SK-N-SH (cell line): ENCODE data around the gene DOK7. TPM values are rescaled to one million over a fixed set of nuclear protein-coding genes. Genes with fewer than 3 reads are reported as not detected.

Experiments
- CTCF ChIA-PET: fragments of 300-600, 350-600 bp; formaldehyde crosslinking; extraction: SDS; loops from one replicate; lab custom pipeline; 2021; lab: Yijun Ruan, JAX
- POLR2A ChIA-PET: fragments of 350-600 bp; sonication (Branson Sonifier 250); formaldehyde crosslinking; extraction: SDS; loops from one replicate; lab custom pipeline; 2020; ENCODE audit warnings: antibody characterized with exemption, inconsistent platforms; lab: Yijun Ruan, JAX
- DNase-seq: peaks from one replicate; pipeline ENCODE4 v3.0.0; 2012
- H2AFZ ChIP-seq: fragments of 200-600 bp; sonication (generic); 2 replicates; pipeline ENCODE4 v1.8.1; 2016; ENCODE audit warnings: antibody characterized with exemption, mild to moderate bottlenecking, low read depth
- H3F3A ChIP-seq: fragments of 200-600 bp; sonication (generic); replicated peaks from 2 replicates; pipeline ENCODE3; 2016; ENCODE audit warnings: antibody characterized with exemption, mild to moderate bottlenecking; ENCODE audit not compliant: insufficient read depth
- H3K27ac ChIP-seq, 2 experiments: fragments of 200-500 bp in 1 of 2; fragments of 200-600 bp in 1 of 2; sonication (Bioruptor generic) in 1 of 2; sonication (generic), shearing (Covaris generic) in 1 of 2; 2 replicates each; pipeline versions ENCODE4 v1.5.1 to v1.6.1; 2014 to 2016; ENCODE audit warnings: low read depth in 2 of 2, inconsistent platforms in 1 of 2, low read length in 1 of 2, mild to moderate bottlenecking in 1 of 2, mixed read lengths in 1 of 2
- H3K27me3 ChIP-seq: fragments of 200-600 bp; sonication (generic), shearing (Covaris generic); 2 replicates; pipeline ENCODE4 v1.6.1; 2016; ENCODE audit warnings: mixed run types; ENCODE audit not compliant: insufficient read depth
- H3K36me3 ChIP-seq, 2 experiments: fragments of 200-500 bp in 1 of 2; fragments of 200-600 bp in 1 of 2; sonication (Bioruptor generic) in 1 of 2; sonication (generic) in 1 of 2; replicated peaks in 1 of 2; 2 replicates each; pipeline versions ENCODE3 to v1.5.1; 2014 to 2016; ENCODE audit warnings: low read length in 1 of 2, mild to moderate bottlenecking in 1 of 2; ENCODE audit not compliant: insufficient read depth in 2 of 2, control insufficient read depth in 1 of 2
- H3K4me1 ChIP-seq, 2 experiments: fragments of 200-500 bp in 1 of 2; fragments of 200-600 bp in 1 of 2; sonication (Bioruptor generic) in 1 of 2; sonication (generic), shearing (Covaris generic) in 1 of 2; 2 replicates each; pipeline versions ENCODE4 v1.5.1 to v1.6.1; 2014 to 2016; ENCODE audit warnings: low read depth in 1 of 2, low read length in 1 of 2, mixed run types in 1 of 2; ENCODE audit not compliant: insufficient read depth in 2 of 2, control insufficient read depth in 1 of 2
- H3K4me2 ChIP-seq: fragments of 200-600 bp; sonication (generic), shearing (Covaris generic); 2 replicates; pipeline ENCODE4 v1.6.1; 2017; ENCODE audit warnings: mixed run types
- H3K4me3 ChIP-seq, 2 experiments: fragments of 200-500 bp in 1 of 2; fragments of 200-600 bp in 1 of 2; sonication (Bioruptor generic) in 1 of 2; sonication (generic), shearing (Covaris generic) in 1 of 2; 2 replicates each; pipeline versions ENCODE4 v1.5.1 to v1.8.1; 2014 to 2016; ENCODE audit warnings: low read depth in 2 of 2, inconsistent platforms in 1 of 2, low read length in 1 of 2, mild to moderate bottlenecking in 1 of 2, mixed read lengths in 1 of 2, moderate library complexity in 1 of 2
- H3K79me2 ChIP-seq: fragments of 200-600 bp; sonication (generic); 2 replicates; pipeline ENCODE4 v1.8.1; 2017; ENCODE audit warnings: mild to moderate bottlenecking; ENCODE audit not compliant: insufficient read depth
- H3K9ac ChIP-seq: fragments of 200-600 bp; sonication (generic); 2 replicates; pipeline ENCODE4 v1.6.1; 2017; ENCODE audit warnings: mixed run types
- H3K9me2 ChIP-seq: fragments of 200-600 bp; sonication (generic); 2 replicates; pipeline ENCODE4 v1.6.1; 2017; ENCODE audit warnings: mixed run types
- H3K9me3 ChIP-seq: fragments of 200-600 bp; sonication (generic); 2 replicates; pipeline ENCODE4 v1.6.1; 2017; ENCODE audit warnings: mixed run types, mild to moderate bottlenecking, moderate library complexity
- H4K20me1 ChIP-seq: fragments of 200-600 bp; sonication (generic); 2 replicates; pipeline ENCODE4 v1.6.1; 2017; ENCODE audit warnings: mild to moderate bottlenecking, mixed run types; ENCODE audit not compliant: insufficient read depth
- ELF1 ChIP-seq: IDR thresholded peaks from 2 replicates; pipeline ENCODE4 v1.4.0; 2012
- EP300 ChIP-seq, 2 experiments: IDR thresholded peaks; 2 replicates each; pipeline versions ENCODE4 v1.4.0 to v1.6.1; 2012; ENCODE audit warnings: borderline replicate concordance in 1 of 2, low read depth in 1 of 2, low read length in 1 of 2
- FOSL2 ChIP-seq: IDR thresholded peaks from 2 replicates; pipeline ENCODE4 v1.4.0; 2012; ENCODE audit warnings: low read depth, mild to moderate bottlenecking, moderate library complexity, borderline replicate concordance
- MEF2A ChIP-seq: IDR thresholded peaks from 2 replicates; pipeline ENCODE4 v1.4.0; 2012; ENCODE audit warnings: low read depth, borderline replicate concordance
- MXI1 ChIP-seq: IDR thresholded peaks from 2 replicates; pipeline ENCODE4 v1.6.1; 2012; ENCODE audit warnings: mild to moderate bottlenecking, low read depth, low read length, improper control_type of control experiment
- NFIC ChIP-seq: IDR thresholded peaks from 2 replicates; pipeline ENCODE4 v1.4.0; 2012; ENCODE audit warnings: borderline replicate concordance
- NRF1 ChIP-seq: IDR thresholded peaks from 2 replicates; pipeline ENCODE4 v1.6.1; 2012; ENCODE audit warnings: low read depth, mild to moderate bottlenecking, low read length
- SMC3 ChIP-seq: IDR thresholded peaks from 2 replicates; pipeline ENCODE4 v1.6.1; 2012; ENCODE audit warnings: low read depth, low read length, improper control_type of control experiment
- whole genome bisulfite sequencing: methylation state at CpG from one replicate; pipeline ENCODE4 v1.1.6; 2017; ENCODE audit warnings: low lambda C conversion rate; 5-methylcytosine and 5-hydroxymethylcytosine counted together
- polyA plus RNA-seq, 3 experiments: library from polyadenylated mRNA; depleted of rRNA; stranded (reverse); fragments of >200 nt; gene quantifications; 2 replicates each; pipeline ENCODE4 v1.2.3, GENCODE V29; 2012
- TF ChIP-seq, protein P1 (sequence below): IDR thresholded peaks from 2 replicates; pipeline ENCODE4 v1.4.0; 2012; ENCODE audit warnings: low read depth
- TF ChIP-seq, protein P2 (sequence below): IDR thresholded peaks from 2 replicates; pipeline ENCODE4 v1.4.0; 2012; ENCODE audit warnings: low read depth, borderline replicate concordance
- TF ChIP-seq, protein P3 (sequence below): fragments of 150-350 bp; IDR thresholded peaks from 2 replicates; pipeline ENCODE4 v1.6.1; 2017; ENCODE audit warnings: antibody characterized with exemption, low read length, low read depth, borderline replicate concordance
- TF ChIP-seq, protein P4 (sequence below): IDR thresholded peaks from 2 replicates; pipeline ENCODE4 v1.6.1; 2012; ENCODE audit warnings: mild to moderate bottlenecking, low read depth, low read length, moderate library complexity
- TF ChIP-seq, protein P5 (sequence below): fragments of 150-350 bp; IDR thresholded peaks from 2 replicates; pipeline ENCODE4 v1.6.1; 2016; ENCODE audit warnings: mild to moderate bottlenecking, low read depth, low read length
- TF ChIP-seq, protein P6 (sequence below): IDR thresholded peaks from 2 replicates; pipeline ENCODE4; 2012
- TF ChIP-seq, protein P7 (sequence below): IDR thresholded peaks from 2 replicates; pipeline ENCODE4 v1.4.0; 2012; ENCODE audit warnings: low read depth, borderline replicate concordance

The DOK7 gene
- polyA plus RNA-seq, 1 of the 3 experiments (the other 2 are of a cell fraction) = not detected

DNA sequence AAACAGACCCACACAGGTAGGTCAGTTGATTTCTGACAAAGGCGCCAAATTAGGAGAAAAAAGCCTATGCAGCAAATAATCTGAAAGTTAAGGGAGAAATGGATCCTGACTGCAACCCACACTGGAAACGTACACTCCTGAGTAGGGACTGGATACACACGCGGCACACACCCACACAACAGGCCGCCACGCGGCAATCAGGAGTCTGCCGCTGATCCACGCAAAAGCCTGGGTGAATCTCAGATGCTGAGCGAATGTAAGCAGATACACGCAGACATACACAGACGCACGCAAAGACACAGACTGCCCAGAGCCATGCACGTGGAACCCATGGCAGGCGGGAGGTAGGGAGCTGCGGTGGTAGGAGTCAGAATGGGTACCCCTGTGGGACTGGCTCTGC lies 47.4 kb downstream of the DOK7 start:
- no peaks in the 10 kb centered on the region for H3K9me2 ChIP-seq
- no peak overlapping the region for H3K4me3 ChIP-seq
- H3K36me3 ChIP-seq = peaks cover 18 to 65% of the 10 kb centered on the region in 2 experiments
- H3K27me3 ChIP-seq = no peaks in the 10 kb centered on the region
- no peaks in the 10 kb centered on the region for H3K4me1 ChIP-seq
- H3K27ac ChIP-seq = no peak overlapping the region
- no peaks in the 10 kb centered on the region for H3F3A ChIP-seq
- H4K20me1 ChIP-seq = no peaks in the 10 kb centered on the region
- ChIA-PET POLR2A (no interaction called here), CTCF (no interaction called here)
- no peak overlapping the region for H2AFZ ChIP-seq
- no peaks in the 10 kb centered on the region; the same call in 1 of the 2 replicates for H3K79me2 ChIP-seq
- no peak for DNase-seq
- 90% methylated on average over 16 of the region's 16 CpGs for WGBS
- TF ChIP-seq ELF1 (no peak), EP300 (IDR thresholded peaks at IDR 0.05; ENCODE audit: borderline replicate concordance in 1 of 2, low read depth in 1 of 2, low read length in 1 of 2) (no peak)
- TF ChIP-seq, protein P1, sequence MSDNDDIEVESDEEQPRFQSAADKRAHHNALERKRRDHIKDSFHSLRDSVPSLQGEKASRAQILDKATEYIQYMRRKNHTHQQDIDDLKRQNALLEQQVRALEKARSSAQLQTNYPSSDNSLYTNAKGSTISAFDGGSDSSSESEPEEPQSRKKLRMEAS = no peak
- TF ChIP-seq, protein P2, sequence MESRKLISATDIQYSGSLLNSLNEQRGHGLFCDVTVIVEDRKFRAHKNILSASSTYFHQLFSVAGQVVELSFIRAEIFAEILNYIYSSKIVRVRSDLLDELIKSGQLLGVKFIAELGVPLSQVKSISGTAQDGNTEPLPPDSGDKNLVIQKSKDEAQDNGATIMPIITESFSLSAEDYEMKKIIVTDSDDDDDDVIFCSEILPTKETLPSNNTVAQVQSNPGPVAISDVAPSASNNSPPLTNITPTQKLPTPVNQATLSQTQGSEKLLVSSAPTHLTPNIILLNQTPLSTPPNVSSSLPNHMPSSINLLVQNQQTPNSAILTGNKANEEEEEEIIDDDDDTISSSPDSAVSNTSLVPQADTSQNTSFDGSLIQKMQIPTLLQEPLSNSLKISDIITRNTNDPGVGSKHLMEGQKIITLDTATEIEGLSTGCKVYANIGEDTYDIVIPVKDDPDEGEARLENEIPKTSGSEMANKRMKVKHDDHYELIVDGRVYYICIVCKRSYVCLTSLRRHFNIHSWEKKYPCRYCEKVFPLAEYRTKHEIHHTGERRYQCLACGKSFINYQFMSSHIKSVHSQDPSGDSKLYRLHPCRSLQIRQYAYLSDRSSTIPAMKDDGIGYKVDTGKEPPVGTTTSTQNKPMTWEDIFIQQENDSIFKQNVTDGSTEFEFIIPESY = no peak
- no peak overlapping the region for H3K9ac ChIP-seq
- no peaks in the 10 kb centered on the region for H3K9me3 ChIP-seq
- H3K4me2 ChIP-seq = no peak overlapping the region

DNA sequence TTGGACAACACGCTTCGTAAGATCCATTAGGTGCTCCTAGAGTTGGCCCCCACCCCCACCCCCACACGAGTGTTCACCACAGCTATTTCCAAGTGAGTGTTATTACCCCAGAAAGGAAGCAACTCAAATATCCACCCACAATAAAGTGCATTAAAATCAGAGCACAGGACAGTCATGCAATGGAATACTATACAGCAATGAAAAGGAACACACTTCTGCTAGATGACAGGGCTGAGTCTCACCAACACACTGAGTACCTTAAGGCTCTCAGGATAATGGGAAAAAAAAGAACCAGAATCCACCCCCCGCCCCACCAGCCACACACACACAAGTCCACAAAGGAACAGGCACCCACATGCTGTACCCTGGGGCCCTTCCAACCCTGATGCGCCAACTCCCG lies 48.1 kb downstream of the DOK7 start:
- Histone ChIP-seq H2AFZ (no peak overlapping the region), H3K4me2 (no peak overlapping the region), H3K79me2 (no peaks in the 10 kb centered on the region; the same call in 1 of the 2 replicates), H3K9me2 (no peaks in the 10 kb centered on the region), H3F3A (no peaks in the 10 kb centered on the region), H3K36me3 (peaks cover 18 to 68% of the 10 kb centered on the region in 2 experiments), H3K27me3 (no peaks in the 10 kb centered on the region), H3K9me3 (no peaks in the 10 kb centered on the region), H3K4me3 (no peak overlapping the region), H3K4me1 (no peaks in the 10 kb centered on the region), H4K20me1 (no peaks in the 10 kb centered on the region)
- no peak for DNase-seq
- CTCF ChIA-PET = no interaction called here
- POLR2A ChIA-PET = no interaction called here
- WGBS = 97% methylated on average over 6 of the region's 6 CpGs
- TF ChIP-seq SMC3 = no peak
- TF ChIP-seq, protein P3, sequence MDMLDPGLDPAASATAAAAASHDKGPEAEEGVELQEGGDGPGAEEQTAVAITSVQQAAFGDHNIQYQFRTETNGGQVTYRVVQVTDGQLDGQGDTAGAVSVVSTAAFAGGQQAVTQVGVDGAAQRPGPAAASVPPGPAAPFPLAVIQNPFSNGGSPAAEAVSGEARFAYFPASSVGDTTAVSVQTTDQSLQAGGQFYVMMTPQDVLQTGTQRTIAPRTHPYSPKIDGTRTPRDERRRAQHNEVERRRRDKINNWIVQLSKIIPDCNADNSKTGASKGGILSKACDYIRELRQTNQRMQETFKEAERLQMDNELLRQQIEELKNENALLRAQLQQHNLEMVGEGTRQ = no peak
- no peak for TF ChIP-seq NRF1
- TF ChIP-seq ELF1 = no peak
- no peak for TF ChIP-seq MEF2A
- no peak for TF ChIP-seq NFIC
- TF ChIP-seq, protein P4, sequence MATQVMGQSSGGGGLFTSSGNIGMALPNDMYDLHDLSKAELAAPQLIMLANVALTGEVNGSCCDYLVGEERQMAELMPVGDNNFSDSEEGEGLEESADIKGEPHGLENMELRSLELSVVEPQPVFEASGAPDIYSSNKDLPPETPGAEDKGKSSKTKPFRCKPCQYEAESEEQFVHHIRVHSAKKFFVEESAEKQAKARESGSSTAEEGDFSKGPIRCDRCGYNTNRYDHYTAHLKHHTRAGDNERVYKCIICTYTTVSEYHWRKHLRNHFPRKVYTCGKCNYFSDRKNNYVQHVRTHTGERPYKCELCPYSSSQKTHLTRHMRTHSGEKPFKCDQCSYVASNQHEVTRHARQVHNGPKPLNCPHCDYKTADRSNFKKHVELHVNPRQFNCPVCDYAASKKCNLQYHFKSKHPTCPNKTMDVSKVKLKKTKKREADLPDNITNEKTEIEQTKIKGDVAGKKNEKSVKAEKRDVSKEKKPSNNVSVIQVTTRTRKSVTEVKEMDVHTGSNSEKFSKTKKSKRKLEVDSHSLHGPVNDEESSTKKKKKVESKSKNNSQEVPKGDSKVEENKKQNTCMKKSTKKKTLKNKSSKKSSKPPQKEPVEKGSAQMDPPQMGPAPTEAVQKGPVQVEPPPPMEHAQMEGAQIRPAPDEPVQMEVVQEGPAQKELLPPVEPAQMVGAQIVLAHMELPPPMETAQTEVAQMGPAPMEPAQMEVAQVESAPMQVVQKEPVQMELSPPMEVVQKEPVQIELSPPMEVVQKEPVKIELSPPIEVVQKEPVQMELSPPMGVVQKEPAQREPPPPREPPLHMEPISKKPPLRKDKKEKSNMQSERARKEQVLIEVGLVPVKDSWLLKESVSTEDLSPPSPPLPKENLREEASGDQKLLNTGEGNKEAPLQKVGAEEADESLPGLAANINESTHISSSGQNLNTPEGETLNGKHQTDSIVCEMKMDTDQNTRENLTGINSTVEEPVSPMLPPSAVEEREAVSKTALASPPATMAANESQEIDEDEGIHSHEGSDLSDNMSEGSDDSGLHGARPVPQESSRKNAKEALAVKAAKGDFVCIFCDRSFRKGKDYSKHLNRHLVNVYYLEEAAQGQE = no peak
- TF ChIP-seq, protein P5, sequence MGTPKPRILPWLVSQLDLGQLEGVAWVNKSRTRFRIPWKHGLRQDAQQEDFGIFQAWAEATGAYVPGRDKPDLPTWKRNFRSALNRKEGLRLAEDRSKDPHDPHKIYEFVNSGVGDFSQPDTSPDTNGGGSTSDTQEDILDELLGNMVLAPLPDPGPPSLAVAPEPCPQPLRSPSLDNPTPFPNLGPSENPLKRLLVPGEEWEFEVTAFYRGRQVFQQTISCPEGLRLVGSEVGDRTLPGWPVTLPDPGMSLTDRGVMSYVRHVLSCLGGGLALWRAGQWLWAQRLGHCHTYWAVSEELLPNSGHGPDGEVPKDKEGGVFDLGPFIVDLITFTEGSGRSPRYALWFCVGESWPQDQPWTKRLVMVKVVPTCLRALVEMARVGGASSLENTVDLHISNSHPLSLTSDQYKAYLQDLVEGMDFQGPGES = no peak
- TF ChIP-seq, protein P6, sequence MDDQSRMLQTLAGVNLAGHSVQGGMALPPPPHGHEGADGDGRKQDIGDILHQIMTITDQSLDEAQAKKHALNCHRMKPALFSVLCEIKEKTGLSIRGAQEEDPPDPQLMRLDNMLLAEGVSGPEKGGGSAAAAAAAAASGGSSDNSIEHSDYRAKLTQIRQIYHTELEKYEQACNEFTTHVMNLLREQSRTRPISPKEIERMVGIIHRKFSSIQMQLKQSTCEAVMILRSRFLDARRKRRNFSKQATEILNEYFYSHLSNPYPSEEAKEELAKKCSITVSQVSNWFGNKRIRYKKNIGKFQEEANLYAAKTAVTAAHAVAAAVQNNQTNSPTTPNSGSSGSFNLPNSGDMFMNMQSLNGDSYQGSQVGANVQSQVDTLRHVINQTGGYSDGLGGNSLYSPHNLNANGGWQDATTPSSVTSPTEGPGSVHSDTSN = no peak
- no peak for TF ChIP-seq FOSL2
- TF ChIP-seq, protein P7, sequence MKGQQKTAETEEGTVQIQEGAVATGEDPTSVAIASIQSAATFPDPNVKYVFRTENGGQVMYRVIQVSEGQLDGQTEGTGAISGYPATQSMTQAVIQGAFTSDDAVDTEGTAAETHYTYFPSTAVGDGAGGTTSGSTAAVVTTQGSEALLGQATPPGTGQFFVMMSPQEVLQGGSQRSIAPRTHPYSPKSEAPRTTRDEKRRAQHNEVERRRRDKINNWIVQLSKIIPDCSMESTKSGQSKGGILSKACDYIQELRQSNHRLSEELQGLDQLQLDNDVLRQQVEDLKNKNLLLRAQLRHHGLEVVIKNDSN = no peak
- TF ChIP-seq MXI1 = no peak
- TF ChIP-seq, protein P1 = no peak
- TF ChIP-seq, all 33 proteins: peak for 0
- no peak overlapping the region for H3K9ac ChIP-seq
- no peak overlapping the region for H3K27ac ChIP-seq
